NCI-H82 (cell line): ENCODE measurements around the gene CD177.
A peak's percentile ranks its signal among the peaks of the same experiment; 100 is the strongest.
"Not testable (repeated sequence)": the region's sequence is repeated elsewhere in the genome, so short reads cannot be mapped to it uniquely, and the experiment has no call there.

Experiments
- DNase-seq: peaks from one replicate; lab custom pipeline; 2025; lab: John Stamatoyannopoulos, UW

Gene CD177, protein sequence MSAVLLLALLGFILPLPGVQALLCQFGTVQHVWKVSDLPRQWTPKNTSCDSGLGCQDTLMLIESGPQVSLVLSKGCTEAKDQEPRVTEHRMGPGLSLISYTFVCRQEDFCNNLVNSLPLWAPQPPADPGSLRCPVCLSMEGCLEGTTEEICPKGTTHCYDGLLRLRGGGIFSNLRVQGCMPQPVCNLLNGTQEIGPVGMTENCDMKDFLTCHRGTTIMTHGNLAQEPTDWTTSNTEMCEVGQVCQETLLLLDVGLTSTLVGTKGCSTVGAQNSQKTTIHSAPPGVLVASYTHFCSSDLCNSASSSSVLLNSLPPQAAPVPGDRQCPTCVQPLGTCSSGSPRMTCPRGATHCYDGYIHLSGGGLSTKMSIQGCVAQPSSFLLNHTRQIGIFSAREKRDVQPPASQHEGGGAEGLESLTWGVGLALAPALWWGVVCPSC

GRCh38 chr19:43353606-43354304 is at the start of gene CD177:
Gene CD177, plus strand, starts transcription at chr19:43353686. Its CDS starts 29 bp downstream, at chr19:43353715.
- DNase-seq = peak; percentile 16

DNA sequence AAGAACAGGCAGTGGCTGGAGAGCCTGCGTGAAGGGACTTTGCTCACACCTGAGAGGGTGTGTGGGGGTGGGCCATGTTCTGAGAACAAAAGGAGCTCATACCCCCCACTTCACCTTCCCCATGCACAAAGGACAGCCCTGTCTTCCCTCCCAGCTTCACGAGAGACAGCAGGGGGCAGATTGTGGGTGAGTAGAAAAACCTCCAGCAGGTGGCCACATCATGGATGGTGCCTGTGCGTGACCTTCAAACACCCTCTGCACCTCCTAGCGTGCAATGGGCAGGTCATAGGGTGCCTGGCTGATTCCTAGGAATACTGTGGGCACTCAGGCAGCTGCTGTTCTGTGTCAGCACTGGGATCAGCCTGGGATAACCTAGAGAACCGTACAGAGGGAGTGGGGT is 47.8 kb upstream of the CD177 start:
- peak; percentile 23 for DNase-seq

DNA sequence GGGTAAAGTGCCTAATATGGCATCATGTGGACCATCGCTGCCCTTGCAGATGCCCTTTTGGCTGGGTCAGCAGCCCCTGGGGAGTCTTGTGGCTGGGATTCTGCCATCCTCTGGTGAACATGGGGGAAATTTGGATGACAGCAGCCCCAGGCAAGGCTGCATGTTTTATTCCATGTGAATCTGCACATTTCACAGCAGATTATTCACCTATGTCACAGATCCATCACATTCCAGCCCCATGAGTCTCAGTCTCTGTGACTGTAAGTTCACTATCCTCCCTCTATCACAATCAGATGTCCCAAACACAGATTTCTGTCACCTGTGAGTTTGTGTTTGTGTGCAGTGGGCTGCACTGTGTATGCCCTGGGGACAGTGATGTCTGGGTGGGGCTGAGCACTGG is 47.4 kb upstream of the CD177 start:
- no peak for DNase-seq

- no peak for DNase-seq
Measured at GRCh38 chr19:43308244-43308815, 45.2 kb upstream of the CD177 start.

DNA sequence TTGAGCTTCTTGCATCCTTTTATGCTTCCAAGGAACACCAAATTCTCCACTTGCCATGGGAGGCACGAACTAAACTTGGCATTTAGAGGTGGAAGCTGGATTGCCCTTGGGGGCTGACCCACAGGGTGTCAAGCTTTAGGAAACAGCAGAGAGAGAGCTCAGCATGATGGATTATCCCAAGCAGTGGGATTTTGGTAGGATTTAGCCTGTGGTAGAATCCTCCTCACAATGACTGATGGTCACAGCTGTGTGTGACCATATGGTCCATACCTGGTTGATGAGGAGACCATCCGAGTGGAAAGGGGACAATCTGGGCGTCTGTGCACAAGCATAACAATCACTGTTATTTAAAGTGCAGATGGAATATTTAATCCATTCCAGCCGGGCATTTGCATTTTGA is 44.0 kb upstream of the CD177 start:
- peak; percentile 99 for DNase-seq

DNA sequence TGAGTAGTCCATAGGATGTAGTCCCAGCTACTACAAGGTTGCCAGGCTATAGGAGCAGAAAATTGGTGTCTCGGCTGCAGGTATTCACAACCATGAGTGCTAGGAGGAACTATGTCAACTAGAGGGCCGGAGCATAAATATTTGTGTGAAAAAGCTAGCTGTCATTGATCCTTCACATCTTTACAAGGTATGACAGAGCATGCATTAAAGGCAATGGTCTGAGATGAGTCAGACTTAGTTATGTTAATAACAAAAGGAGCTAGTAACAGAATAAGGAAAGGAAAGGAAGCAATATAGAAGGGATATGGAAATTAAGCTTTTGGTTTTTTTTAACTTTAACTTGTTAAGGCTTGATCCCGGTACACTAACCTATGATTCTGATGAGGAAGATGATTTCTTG is 43.3 kb upstream of the CD177 start:
- no peak for DNase-seq

- DNase-seq = peak; percentile 70
Measured at GRCh38 chr19:43311256-43311655, 42.2 kb upstream of the CD177 start.

DNA sequence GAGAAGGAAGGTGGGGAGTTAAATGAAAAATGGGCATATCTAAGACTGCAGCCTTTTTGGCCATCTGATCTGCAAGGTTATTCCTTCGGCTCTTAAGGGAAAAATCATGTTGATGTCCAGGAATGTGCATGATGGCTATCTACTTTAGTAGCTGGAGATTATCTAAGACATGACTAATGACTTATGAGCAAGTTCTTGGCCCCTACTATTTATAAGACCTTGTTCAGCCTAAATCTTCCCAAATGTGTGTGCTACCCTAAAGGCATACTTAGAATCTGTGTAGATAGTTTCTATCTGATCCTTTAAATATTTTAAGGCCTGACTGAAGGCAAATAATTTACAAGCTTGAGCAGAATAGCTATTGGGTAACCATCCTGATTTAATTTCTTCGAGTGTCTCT is 41.8 kb upstream of the CD177 start:
- DNase-seq = no peak

DNA sequence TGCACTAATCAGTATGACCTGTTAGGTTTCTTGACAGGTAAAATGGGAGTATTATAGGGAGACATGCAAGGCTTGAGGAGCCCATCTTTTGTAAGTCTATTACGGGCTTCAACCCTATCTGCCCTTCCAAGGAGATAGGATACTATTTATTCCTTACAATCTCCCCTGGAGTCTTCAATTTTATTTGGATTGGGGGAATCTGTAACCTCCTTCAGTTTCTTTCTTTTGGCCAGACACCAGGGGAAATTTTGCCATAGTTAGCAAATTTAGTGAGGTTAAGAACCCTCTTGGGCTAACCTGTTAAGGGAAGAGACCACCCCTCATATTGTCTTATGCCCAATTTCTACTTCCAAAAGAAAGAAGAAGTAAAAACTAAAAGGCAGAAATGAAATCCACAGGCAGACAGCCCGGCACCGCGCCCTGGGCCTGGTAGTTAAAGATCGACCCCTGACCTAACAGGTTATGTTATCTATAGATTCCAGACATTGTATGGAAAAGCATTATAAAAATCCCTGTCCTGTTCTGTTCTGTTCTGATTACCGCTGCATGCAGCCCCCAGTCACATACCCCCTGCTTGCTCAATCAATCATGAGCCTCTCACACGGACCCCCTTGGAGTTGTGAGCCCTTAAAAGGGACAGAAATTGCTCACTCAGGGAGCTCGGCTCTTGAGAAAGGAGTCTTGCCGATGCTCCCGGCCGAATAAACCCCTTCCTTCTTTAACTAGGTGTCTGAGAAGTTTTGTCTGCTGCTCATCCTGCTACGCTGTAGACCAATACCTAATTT is 39.6 kb upstream of the CD177 start:
- DNase-seq = no peak

DNA sequence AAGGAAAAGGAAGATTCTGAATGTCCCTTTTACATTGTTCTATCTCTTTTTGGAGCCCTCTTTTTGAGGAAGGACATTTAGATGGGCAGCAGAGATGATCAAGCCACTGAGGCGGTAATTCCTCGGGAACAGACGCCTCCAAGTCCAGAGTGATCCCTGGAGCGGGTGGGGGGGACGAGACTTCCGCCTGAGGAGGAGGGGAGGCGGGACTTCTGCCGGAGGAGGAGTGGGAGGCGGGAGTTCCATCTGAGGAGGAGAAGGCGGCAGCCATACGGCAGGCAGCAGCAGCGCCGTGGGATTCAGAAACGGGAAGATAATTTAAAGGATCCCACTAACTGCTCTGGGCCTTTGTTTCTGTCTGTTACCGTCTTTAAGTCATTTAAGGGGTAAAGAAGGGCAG is 37.6 kb upstream of the CD177 start:
- DNase-seq = no peak

DNA sequence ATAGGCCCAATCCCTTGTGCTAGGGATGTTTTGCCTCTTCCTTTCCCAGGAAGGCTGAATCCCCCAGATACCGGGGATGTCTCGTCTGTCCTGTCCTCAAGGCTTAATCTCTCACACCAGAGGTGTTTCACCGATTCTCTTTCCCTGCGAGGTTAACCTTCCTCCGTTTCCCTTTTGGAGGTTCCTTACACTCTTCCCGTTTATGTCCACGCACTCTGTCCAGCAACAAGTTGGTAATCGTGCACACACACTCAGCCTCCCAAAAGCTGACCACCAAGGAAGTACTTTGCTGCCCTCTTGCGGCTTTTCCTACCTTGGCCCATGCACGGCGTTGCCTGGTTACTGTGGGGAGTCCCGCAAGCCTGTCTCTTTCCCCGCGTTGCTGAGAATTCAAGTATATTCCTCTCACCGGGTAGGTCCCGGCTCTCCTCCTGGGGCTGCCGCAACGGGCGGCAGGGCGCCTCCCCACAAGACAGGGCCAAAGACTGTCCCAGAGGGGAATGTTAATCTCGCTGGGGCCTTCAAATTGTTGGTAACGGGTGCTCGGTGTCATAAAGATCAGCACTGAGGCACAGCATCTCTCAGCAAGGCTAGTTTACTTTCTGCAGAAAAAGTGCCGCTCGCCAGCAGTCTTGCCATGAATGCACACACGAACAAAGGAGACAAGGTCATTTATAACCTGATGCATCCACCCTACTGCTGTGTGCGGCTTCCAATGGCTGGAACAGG is 36.7 kb upstream of the CD177 start:
- peak; percentile 86 for DNase-seq

GRCh38 chr19:43318203-43318602 is 35.3 kb upstream of the CD177 start:
- no peak for DNase-seq

GRCh38 chr19:43318796-43319314 is 34.6 kb upstream of the CD177 start:
- DNase-seq = no peak

DNA sequence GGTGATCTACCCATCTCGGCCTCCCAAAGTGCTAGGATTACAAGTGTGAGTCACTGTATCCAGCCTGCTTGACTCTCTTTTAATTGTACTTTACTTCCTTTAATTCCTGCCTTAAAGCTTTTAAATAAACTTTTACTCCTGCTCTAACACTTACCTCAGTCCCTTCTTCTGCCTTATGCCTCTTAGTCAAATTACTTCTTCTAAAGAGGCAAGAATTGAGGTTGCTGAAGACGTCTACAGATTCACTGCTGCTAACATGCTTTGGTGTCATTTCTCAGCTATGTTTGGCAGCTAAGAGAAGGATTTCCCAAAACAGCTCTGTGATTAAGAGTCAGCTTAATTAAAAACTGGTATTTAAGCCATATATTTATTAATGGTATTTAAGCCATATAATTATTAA is 32.9 kb upstream of the CD177 start:
- no peak for DNase-seq

DNA sequence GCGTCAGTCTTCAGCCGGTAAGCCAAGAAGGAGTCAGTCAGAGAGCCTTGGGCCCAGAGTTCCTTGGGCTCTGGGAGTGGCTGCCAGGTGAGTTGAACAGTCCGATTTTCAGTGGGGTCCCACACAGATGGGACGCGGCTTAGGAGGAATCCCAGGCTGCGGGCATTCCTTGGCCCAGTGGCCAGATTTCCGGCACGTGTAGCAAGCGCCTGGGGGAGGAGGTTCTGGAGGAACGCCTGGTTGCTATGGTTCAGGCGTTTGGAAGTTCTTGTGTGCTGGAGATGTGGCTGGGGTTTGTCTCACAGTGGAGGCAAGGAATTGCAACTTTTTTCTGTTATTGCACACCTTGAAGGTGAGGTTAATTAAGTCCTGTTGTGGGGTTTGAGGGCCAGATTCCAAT is 26.7 kb upstream of the CD177 start:
- not testable (repeated sequence) for DNase-seq

- not testable (repeated sequence) for DNase-seq
Measured at GRCh38 chr19:43328561-43328960, 24.9 kb upstream of the CD177 start.

DNA sequence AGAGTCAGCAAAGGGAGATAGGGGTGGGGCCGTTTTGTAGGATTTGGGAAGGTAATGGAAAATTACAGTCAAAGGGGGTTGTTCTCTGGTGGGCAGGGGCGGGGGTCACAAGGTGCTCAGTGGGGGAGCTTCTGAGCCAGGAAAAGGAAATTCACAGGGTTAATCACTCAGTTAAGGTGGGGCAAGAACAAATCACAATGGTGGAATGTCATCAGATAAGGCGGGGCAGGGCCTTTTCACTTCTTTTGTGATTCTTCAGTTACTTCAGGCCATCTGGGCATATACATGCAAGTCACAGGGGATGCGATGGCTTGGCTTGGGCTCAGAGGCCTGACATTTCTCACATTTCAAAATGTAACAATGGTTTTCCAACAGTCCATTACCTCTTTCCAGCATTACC is 24.4 kb upstream of the CD177 start:
- not testable (repeated sequence) for DNase-seq

- DNase-seq = no peak
Measured at GRCh38 chr19:43329989-43330388, 23.5 kb upstream of the CD177 start.

DNA sequence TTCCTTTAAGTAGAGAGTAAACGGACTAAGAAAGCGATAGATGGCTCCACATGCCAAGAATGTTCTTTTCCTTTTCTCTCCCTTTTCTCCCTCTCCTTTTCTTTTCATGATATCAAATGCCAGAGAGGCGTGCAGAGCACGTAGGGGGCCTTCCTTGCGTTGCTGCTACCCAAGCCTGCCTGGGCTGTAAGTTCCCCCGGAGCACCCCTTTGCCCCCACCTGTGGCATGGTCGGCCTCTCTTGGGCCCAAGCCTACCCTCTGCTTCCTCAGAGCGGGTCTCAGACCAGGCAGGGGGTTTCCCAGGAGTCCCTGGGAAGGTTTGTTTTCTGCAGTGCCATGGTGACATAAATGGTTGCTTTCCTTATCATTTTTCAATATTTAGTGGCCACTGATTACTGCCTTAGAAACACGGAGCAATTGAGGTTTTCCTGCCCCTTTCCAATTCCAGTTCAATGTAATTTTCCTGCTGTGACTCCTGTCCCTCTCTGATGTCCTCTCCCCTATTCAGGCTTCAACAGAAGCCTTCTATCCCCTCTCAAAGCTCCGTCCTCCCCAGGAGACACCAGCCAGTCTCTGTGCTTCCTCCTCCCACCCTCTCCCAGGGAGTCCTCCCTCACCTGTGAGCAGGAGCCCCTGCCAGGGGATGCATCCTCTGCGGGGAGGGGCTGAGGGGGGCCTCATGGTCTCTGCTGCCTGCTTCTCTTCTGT is 22.6 kb upstream of the CD177 start:
- no peak for DNase-seq

DNA sequence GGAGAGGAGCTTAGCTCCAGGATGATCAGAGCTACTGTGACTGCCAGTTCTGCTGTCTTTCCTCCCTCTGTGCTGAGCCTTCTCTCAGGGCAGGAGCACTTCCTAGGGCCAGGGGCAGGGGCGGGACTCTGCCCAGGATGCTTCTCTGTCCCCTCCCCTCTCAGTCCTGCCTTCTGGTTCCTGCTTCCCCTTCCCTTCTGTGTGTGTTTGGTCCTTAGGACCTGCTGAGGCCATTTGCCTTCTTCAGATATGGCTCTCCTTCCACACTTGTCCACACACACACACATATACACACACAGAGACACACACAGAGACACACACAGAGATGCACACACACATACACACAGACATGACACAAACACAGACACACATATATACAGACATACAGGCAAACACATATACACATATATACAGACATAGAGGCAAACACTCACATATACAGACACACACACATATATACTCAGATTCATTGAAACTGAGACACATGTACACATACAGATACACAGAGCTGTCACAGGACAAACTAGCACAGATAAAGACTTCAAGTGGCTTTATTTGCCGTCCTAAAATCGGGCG is 22.0 kb upstream of the CD177 start:
- DNase-seq = no peak
